Fibroblast of the conjunctiva (primary cell): Measurements from ENCODE around the gene MRPS2.
"Not testable (repeated sequence)": the region's sequence is repeated elsewhere in the genome, so short reads cannot be mapped to it uniquely, and the experiment has no call there.

Source experiments
- DNase-seq: peaks from one replicate; pipeline ENCODE4 v3.0.0-alpha.2; 2010; ENCODE audit warnings: low read depth

Gene MRPS2

GRCh38 chr9:135531096-135531495 is 30.6 kb downstream of the MRPS2 start:
- DNase-seq: no peak

GRCh38 chr9:135533113-135533512 is 32.6 kb downstream of the MRPS2 start:
- DNase-seq: no peak

- no peak for DNase-seq
These were observed 33.2 kb downstream of the MRPS2 start for GRCh38 chr9:135533674-135534073.

GRCh38 chr9:135534192-135534711 is 33.8 kb downstream of the MRPS2 start:
- DNase-seq: not testable (repeated sequence)

GRCh38 chr9:135534826-135535225 is 34.3 kb downstream of the MRPS2 start:
- not testable (repeated sequence) for DNase-seq

DNA sequence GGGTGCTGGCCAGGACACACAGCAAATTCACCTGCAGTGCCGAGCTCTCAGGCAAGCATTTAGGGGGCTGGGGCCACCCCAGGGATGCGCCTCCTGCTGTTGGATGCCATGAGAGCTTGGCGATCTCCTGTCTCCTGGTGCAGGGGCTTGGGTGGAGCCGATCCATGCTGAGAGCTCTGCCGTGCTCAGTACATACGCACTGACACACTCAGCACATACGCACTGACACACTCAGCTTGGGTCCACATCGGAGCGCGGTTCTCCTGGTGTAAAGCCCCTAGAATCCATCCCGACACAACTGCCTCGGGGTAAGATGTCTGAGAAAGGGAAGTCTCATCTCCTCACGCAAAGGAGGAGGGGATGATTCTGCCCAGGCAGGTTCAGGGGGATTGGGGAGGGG is 35.1 kb downstream of the MRPS2 start:
- DNase-seq: not testable (repeated sequence)

DNA sequence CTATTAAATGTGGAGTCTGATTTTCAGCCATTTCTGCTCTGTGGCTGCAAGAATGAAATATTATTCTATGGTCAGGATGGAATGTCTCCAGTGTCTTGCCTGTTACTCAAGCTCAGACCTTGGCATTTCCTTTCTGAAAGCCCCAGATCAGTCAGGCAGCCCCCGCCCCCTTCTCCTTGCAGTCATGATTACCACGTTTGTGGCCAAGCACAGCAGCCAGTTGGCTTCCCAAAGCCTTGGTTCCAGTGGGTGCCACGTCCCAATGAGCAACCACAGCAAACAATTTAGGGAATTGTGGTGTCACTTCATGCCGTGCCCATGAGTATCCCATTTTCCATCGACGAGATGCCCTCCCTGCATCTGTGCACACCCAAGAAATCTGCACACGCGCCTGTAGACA is 35.7 kb downstream of the MRPS2 start:
- DNase-seq: no peak

DNA sequence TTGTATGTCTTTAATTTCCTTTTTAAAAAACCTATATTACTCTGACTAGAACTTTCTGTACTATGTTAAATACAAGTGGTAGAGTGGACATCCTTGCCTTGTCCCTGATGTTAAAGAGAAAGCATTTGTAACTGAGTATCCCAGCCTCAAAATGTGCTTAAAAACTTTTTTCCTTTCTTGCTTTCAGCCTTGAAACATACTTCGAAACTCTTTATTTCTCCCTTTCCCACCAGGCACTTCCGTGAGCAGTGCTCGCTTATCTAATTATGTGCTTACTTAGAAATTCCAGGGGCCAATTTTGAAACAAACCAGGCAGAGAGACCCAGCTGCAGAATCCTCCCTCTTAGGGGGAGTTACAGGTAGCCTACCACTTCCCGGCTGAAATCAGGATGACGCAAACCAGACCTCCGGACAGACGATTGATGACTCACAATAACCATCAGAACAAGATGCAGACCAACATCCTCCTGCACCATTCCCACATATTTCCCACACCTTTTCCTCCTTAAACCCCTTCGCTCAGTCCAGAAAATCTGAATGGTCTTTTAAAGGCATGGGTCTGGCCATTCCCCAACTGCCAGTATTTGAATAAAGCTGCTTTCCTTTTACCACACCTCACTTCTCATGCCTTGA is 42.9 kb downstream of the MRPS2 start:
- DNase-seq: not testable (repeated sequence)

- no peak for DNase-seq
These were observed 44.6 kb downstream of the MRPS2 start for GRCh38 chr9:135544981-135545635.

- not testable (repeated sequence) for DNase-seq
These were observed 45.2 kb downstream of the MRPS2 start, which contains the start of gene OBP2A for GRCh38 chr9:135545646-135546176. OBP2A (plus strand) TSS chr9:135546126; CDS start chr9:135546181, 55 bp downstream.

DNA sequence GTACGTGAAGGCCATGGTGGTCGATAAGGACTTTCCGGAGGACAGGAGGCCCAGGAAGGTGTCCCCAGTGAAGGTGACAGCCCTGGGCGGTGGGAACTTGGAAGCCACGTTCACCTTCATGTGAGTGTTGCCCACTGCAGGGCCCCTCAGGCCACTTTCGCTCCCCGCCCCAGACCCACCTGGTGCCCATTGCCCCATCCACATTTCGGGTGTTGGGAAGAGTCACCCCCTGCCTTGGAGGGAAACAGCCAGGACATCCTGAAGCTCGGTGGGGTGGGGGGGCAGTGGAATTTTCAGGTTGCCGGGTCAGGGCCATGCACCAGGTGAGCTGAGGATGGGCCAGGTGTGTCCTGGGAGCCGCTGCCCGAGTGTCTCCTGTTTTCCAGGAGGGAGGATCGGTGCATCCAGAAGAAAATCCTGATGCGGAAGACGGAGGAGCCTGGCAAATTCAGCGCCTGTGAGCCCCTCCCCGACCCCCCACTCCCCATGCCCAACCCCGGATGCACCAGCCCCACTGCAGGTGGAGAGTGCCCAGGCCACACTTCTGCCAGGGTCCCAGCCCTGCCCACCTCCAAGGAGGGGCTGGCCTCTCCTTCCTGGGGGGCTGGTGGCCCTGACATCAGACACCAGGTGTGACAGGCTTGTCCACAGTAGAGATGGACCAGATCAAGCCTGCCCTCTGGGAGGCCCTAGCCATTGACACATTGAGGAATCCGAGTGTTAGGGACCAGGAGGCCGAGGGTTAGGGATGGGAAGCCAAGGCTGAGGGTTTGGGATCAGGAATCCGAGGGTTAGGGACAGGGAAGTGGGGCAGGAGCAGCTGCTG is 46.5 kb downstream of the MRPS2 start:
- not testable (repeated sequence) for DNase-seq

DNA sequence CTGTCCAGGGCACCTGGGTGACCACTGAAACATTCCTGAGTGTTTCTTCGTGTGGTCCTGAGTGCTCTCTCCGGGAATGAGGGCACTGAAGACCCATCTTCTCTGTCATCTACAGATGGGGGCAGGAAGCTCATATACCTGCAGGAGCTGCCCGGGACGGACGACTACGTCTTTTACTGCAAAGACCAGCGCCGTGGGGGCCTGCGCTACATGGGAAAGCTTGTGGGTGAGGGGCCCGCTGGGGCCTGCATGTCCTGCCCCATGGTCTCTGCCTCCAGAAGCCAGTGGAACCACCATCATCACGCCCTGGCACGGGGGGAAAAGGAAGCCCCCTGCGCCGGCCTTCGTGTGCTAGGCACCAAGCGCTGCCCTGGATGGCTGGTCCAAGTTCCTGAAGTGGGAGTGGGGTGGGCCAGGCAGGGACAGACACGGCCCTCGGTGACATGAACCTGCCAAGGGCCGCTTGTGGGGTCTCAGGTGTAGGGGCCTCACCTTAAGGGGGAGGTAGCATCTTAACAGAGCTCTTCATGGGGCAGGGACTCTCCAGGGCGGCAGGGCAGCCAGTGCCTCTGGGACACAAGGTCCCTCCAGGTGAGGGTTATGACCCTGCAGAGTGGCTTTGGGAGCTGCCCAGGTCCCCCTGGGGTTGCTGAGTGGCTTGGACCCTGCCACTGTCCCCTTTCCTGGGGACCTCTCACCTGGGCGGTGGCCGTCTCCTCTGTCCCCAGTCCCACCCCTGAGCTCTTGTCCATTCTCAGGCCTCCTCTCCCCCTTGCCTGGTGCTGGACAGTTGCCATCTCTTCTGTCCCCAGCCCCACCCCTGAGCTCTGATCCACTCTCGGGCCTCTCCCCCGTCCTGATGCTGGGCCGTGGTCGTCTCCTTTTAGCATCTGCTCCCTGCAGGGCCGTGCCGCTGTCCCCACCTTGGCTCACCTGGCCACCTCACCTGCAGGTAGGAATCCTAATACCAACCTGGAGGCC is 47.6 kb downstream of the MRPS2 start:
- no peak for DNase-seq

DNA sequence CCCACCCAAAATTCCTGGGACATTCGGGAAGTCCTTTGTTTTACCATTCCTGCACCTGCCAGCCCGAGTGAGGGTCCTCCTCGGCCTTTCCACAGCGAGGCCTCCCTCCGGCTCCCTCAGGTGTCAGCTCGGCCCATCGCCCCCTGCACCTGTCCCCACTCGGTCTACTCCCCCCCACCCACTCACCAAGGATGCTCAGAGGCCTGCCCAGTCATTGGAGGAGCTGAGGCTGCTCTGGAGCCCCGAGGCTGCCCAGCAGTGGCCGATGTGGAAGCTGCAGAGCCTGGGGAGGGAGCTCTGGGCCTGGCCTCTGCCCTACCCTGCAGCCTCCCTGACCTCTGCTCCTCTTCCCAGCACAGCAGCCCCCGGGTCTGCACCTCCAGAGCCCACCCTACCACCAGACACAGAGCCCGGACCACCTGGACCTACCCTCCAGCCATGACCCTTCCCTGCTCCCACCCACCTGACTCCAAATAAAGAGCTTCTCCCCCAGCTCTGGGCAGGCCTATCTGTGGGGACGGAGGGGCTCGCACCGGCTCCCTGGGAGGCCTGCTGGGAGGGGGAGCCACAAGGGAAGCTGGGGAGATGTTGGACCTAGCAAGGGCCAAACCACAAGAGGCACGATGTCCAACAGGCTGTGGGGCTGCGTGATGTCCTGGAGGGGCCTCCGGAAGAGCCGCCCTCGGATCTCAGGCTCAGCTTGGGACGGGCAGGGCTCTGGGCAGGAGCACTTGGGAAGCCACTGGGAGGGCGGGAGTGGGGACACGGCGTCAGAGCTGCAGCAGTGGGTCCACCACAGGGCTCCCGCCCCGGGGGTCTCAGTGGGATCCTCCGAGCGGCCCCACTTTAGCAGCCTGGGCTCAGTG is 49.2 kb downstream of the MRPS2 start:
- not testable (repeated sequence) for DNase-seq

DNA sequence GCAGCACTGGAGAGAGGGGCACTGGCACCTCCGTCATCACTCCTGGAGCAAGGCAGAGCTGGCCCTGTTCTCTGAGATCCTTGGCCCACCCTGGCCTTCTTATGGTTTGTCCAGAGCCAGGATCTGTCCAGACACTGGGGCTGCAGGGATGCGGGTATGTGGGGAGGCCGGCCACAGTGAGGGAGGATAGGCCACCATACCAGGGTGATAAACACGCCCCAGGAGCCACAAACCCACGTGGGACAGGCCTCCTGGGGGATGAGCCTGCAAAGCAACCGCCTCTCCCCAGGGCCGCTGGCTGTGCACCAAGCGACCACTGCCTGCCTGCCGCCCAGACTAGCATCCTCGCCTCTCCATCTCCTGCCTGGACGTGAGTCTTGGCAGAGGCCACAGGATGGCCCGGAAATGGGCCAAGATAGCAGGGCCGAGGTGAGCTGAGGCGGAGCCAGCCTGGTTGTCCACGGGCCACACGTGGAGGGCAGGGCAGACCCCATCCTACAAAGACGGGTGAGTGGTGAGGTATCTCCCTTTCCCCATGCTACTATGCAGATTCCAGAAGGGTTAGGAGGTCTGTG is 49.9 kb downstream of the MRPS2 start:
- no peak for DNase-seq

DNA sequence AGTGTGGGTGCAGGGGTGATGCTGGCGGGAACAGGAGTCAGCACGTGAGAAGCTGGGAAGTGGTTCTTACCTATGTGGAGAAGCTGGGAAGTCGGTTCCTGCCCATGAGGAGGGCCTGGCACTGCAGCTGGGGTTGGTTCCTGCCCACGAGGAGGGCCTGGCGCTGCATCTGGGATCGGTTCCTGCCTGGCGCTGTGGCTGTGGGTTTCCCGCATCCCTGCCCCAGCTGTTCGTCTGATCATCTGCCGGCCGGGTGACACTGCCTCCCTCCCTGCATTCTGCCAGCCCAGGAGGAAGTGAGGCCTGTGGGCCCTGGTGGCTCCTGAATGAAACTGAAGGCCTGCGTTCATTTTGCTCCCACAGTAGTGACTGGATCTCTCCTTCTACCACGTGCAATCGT is 50.5 kb downstream of the MRPS2 start:
- no peak for DNase-seq

- DNase-seq: no peak
These were observed 51.0 kb downstream of the MRPS2 start for GRCh38 chr9:135551456-135551855.

GRCh38 chr9:135552021-135552697 is 51.7 kb downstream of the MRPS2 start:
- DNase-seq: no peak

DNA sequence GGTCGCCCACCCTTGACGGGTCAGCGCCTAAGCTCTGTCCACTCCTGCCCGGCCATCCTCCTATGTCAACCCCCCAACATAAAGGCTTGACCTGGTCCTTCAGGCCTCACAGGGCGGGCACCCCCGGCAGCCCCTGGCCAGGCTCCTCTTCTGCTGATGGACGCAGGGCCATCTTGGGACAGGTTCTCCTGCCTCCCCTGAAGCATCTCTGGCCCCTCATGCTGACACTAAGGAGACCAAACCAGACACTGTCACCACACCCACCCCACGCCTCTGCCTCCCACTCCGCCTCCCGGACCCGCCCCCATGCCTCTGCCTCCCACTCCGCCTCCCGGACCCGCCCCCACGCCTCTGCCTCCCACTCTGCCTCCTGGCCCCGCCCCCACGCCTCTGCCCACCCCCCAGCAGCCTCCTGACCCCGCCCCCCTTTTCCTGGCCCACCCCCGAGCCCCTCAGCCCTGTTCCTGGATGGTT is 52.3 kb downstream of the MRPS2 start:
- DNase-seq: no peak
